Stomach (tissue), 4 donors: ENCODE results near the gene VAMP3.

Source experiments
- EP300 ChIP-seq: sonication (generic); formaldehyde crosslinking; IDR thresholded peaks from one replicate; pipeline ENCODE4 v1.6.1; 2017; ENCODE audit warnings: antibody characterized with exemption
- POLR2A ChIP-seq, 4 donors: fragments of 450-650 bp; IDR thresholded peaks; one replicate each; pipeline ENCODE4 v1.6.1; 2016; ENCODE audit warnings: antibody characterized with exemption in 4 of 4, control low read depth in 2 of 4, mild to moderate bottlenecking in 1 of 4, moderate library complexity in 1 of 4
- POLR2AphosphoS5 ChIP-seq, 3 donors: sonication (generic); formaldehyde crosslinking; IDR thresholded peaks; one replicate each; pipeline ENCODE4 v1.6.1; 2016; ENCODE audit warnings: antibody characterized with exemption in 3 of 3
- TF ChIP-seq, protein P1 (sequence below), 7 experiments: fragments of 450-650 bp in 4 of 7; fragments of 200-600 bp in 3 of 7; sonication (generic) in 3 of 7; IDR thresholded peaks; one replicate each; pipeline ENCODE4 v1.5.1; 2016 to 2019; ENCODE audit warnings: antibody characterized with exemption in 7 of 7, control low read depth in 2 of 7, mild to moderate bottlenecking in 1 of 7

DNA sequence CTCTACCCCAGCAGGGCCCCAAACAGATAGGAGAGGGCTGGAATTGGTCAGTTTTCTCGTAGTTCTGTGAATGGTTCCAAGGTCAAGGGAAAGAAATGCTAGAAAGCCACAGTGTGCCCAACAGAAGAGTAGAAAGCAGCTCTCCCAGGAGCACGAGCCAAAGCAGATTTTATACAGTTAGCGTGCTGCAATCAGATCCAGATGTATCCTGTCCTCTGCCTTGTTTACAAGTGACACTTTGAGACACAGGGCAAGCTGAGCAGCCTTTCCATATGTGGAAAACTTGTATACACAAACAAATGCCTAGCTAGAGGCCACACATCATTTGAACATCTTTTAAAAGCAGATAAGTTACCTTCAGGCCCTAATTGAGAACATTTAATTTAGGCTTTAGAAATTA is 6.5 kb downstream of the VAMP3 start:
- TF ChIP-seq, protein P1, sequence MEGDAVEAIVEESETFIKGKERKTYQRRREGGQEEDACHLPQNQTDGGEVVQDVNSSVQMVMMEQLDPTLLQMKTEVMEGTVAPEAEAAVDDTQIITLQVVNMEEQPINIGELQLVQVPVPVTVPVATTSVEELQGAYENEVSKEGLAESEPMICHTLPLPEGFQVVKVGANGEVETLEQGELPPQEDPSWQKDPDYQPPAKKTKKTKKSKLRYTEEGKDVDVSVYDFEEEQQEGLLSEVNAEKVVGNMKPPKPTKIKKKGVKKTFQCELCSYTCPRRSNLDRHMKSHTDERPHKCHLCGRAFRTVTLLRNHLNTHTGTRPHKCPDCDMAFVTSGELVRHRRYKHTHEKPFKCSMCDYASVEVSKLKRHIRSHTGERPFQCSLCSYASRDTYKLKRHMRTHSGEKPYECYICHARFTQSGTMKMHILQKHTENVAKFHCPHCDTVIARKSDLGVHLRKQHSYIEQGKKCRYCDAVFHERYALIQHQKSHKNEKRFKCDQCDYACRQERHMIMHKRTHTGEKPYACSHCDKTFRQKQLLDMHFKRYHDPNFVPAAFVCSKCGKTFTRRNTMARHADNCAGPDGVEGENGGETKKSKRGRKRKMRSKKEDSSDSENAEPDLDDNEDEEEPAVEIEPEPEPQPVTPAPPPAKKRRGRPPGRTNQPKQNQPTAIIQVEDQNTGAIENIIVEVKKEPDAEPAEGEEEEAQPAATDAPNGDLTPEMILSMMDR (IDR thresholded peaks at IDR 0.05): no peak
- TF ChIP-seq POLR2A (IDR thresholded peaks at IDR 0.05) (no peak), EP300 (no peak), POLR2AphosphoS5 (IDR thresholded peaks at IDR 0.05) (no peak)
